ENCODE data around the gene DRD4. TPM values are rescaled to one million over a fixed set of nuclear protein-coding genes. Genes with fewer than 3 reads are reported as not detected.

The DRD4 gene
- total and polyA plus RNA-seq, 9 of the 15 experiments (the other 6 are each of a cell fraction or from before 2014, with no cell fraction given): 0.04 to 0.95 (median 0.21) TPM; not detected in 5

- no peak for TF ChIP-seq TSHZ1 (CRISPR knock-in tag; IDR thresholded peaks at IDR 0.05)
- no peak for TF ChIP-seq ATF2 (CRISPR knock-in tag; IDR thresholded peaks at IDR 0.05)
- peak; percentile 75 for TF ChIP-seq GABPB1 (CRISPR knock-in tag; IDR thresholded peaks at IDR 0.05)
- TF ChIP-seq KDM5B (IDR thresholded peaks at IDR 0.05; ENCODE audit: insufficient replicate concordance, low read depth, low read length): no peak
- no peak for TF ChIP-seq HMGXB4 (CRISPR knock-in tag; IDR thresholded peaks at IDR 0.05)
- no peak for TF ChIP-seq RFX5 (IDR thresholded peaks at IDR 0.05; ENCODE audit: low read depth, low read length)
- TF ChIP-seq GTF2E2 (tag; IDR thresholded peaks at IDR 0.05): no peak
- no peak for TF ChIP-seq FUS (optimal IDR thresholded peaks at IDR 0.05; ENCODE audit: low read depth, low read length)
- TF ChIP-seq FOXK2 (conservative IDR thresholded peaks at IDR 0.05 in 1 of 2, IDR thresholded peaks at IDR 0.05 in 1 of 2; ENCODE audit: low read depth in 2 of 2): peak in 1 of 2 experiments; percentile 18; a peak in 1 of 4 replicates
- no peak for TF ChIP-seq THRB (CRISPR knock-in tag; conservative IDR thresholded peaks at IDR 0.05)
- TF ChIP-seq ZBTB2 (IDR thresholded peaks at IDR 0.05): no peak
- TF ChIP-seq ZBTB33 (CRISPR knock-in tag; IDR thresholded peaks at IDR 0.05): no peak
- no peak for TF ChIP-seq ZKSCAN3 (CRISPR knock-in tag; IDR thresholded peaks at IDR 0.05)
- no peak for TF ChIP-seq CHCHD3 (CRISPR knock-in tag; IDR thresholded peaks at IDR 0.05)
- TF ChIP-seq RBM25 (IDR thresholded peaks at IDR 0.05; ENCODE audit: low read depth, low read length, severe bottlenecking): no peak
Measured at GRCh38 chr11:615504-616319, 21.4 kb upstream of the DRD4 start, which contains the start of gene IRF7 (continued).
